ENCODE measurements around the gene NMNAT3. TPM values are rescaled to one million over a fixed set of nuclear protein-coding genes. Genes with fewer than 3 reads are reported as not detected.

Gene NMNAT3
- total and polyA plus RNA-seq, 9 donors: 2.0 to 5.8 (median 4.5) TPM

DNA sequence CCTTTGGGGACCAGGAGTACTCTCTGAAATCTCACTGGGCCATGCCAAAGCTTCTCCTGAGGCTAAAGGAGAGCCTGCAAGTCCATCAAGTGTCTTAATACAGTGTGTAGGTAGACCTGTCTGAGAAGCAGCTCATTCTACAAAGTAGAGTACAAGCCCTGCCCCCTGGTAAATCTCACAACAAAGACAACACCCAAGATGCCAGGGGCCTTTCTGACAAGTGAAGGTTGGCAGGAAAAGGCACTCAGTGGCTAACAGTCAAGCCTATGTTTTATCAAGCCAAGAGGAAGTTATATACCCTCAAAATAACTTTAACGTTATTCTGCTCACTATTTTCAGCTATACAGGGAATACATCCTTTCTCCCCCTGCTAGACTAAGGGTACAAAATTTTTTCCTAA is 58.3 kb downstream of the NMNAT3 start:
- H3K9me3 ChIP-seq (replicated peaks; ENCODE audit: control insufficient read depth, low read depth, low read length): no peaks in the 10 kb centered on the region
- H3K27me3 ChIP-seq (ENCODE audit: control insufficient read depth, insufficient read depth, low read length): no peaks in the 10 kb centered on the region
- WGBS (ENCODE audit: insufficient coverage): no CpG with 5 or more reads among the region's 1 CpG
- DNase-seq: no peak
- no peaks in the 10 kb centered on the region for H3K4me1 ChIP-seq (ENCODE audit: control insufficient read depth, insufficient read depth, low read length)
- H3K4me3 ChIP-seq (ENCODE audit: low read length): no peak overlapping the region
- no peak overlapping the region for H3K27ac ChIP-seq (ENCODE audit: low read length)
- H3K36me3 ChIP-seq (ENCODE audit: control insufficient read depth, insufficient read depth, low read length): no peaks in the 10 kb centered on the region

- Histone ChIP-seq H3K36me3 (ENCODE audit: control insufficient read depth, insufficient read depth, low read length) (no peaks in the 10 kb centered on the region), H3K27ac (ENCODE audit: low read length) (no peak overlapping the region), H3K9me3 (replicated peaks; ENCODE audit: control insufficient read depth, low read depth, low read length) (no peaks in the 10 kb centered on the region), H3K27me3 (ENCODE audit: control insufficient read depth, insufficient read depth, low read length) (no peaks in the 10 kb centered on the region), H3K4me3 (ENCODE audit: low read length) (no peak overlapping the region), H3K4me1 (ENCODE audit: control insufficient read depth, insufficient read depth, low read length) (no peaks in the 10 kb centered on the region)
- WGBS (ENCODE audit: insufficient coverage): 80% methylated on average over 1 of the region's 3 CpGs
- DNase-seq: no peak
Measured at GRCh38 chr3:139617672-139618268, 60.0 kb downstream of the NMNAT3 start.

GRCh38 chr3:139611528-139611927 is 66.2 kb downstream of the NMNAT3 start:
- no peak overlapping the region for H3K27ac ChIP-seq (ENCODE audit: low read length)
- WGBS (ENCODE audit: insufficient coverage): 0% methylated on average over 1 of the region's 5 CpGs

GRCh38 chr3:139610886-139611285 is 66.9 kb downstream of the NMNAT3 start:
- WGBS (ENCODE audit: insufficient coverage): 0% methylated on average over 2 of the region's 4 CpGs
- H3K9me3 ChIP-seq (replicated peaks; ENCODE audit: control insufficient read depth, low read depth, low read length): no peaks in the 10 kb centered on the region
- no peaks in the 10 kb centered on the region for H3K4me1 ChIP-seq (ENCODE audit: control insufficient read depth, insufficient read depth, low read length)
- no peaks in the 10 kb centered on the region for H3K27me3 ChIP-seq (ENCODE audit: control insufficient read depth, insufficient read depth, low read length)
- no peak for DNase-seq
- H3K27ac ChIP-seq (ENCODE audit: low read length): no peak overlapping the region
- H3K4me3 ChIP-seq (ENCODE audit: low read length): no peak overlapping the region
- no peaks in the 10 kb centered on the region for H3K36me3 ChIP-seq (ENCODE audit: control insufficient read depth, insufficient read depth, low read length)

More at GRCh38 chr3:139611528-139611927, 66.2 kb downstream of the NMNAT3 start:
- Histone ChIP-seq H3K4me1 (ENCODE audit: control insufficient read depth, insufficient read depth, low read length) (no peaks in the 10 kb centered on the region), H3K36me3 (ENCODE audit: control insufficient read depth, insufficient read depth, low read length) (no peaks in the 10 kb centered on the region), H3K9me3 (replicated peaks; ENCODE audit: control insufficient read depth, low read depth, low read length) (no peaks in the 10 kb centered on the region), H3K4me3 (ENCODE audit: low read length) (no peak overlapping the region), H3K27me3 (ENCODE audit: control insufficient read depth, insufficient read depth, low read length) (no peaks in the 10 kb centered on the region)
- DNase-seq: no peak

DNA sequence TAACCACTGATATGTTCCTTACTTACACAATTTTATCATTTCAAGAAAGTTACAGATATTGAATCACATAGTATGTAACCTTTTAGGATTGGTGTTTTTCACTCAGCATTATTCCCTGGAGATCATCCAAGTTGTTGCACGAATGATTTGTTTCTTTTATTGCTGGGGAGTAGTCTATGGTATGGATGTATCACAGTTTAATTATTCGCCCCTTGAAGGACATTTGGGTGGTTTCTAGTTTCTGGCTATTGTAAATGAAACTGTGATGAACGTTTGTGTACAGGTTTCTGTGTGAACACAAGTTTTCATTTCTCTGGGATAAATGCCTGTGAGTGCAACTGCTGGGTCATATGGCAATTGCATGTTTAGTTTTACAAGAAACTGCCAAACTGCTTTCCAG is 68.8 kb downstream of the NMNAT3 start:
- Histone ChIP-seq H3K36me3 (ENCODE audit: control insufficient read depth, insufficient read depth, low read length) (no peaks in the 10 kb centered on the region), H3K4me1 (ENCODE audit: control insufficient read depth, insufficient read depth, low read length) (no peaks in the 10 kb centered on the region), H3K27me3 (ENCODE audit: control insufficient read depth, insufficient read depth, low read length) (no peaks in the 10 kb centered on the region), H3K9me3 (replicated peaks; ENCODE audit: control insufficient read depth, low read depth, low read length) (no peaks in the 10 kb centered on the region), H3K4me3 (ENCODE audit: low read length) (no peak overlapping the region), H3K27ac (ENCODE audit: low read length) (no peak overlapping the region)
- WGBS (ENCODE audit: insufficient coverage): 62% methylated on average over 2 of the region's 3 CpGs
- DNase-seq: no peak

- Histone ChIP-seq H3K4me3 (ENCODE audit: low read length) (no peak overlapping the region), H3K4me1 (ENCODE audit: control insufficient read depth, insufficient read depth, low read length) (no peaks in the 10 kb centered on the region), H3K27me3 (ENCODE audit: control insufficient read depth, insufficient read depth, low read length) (no peaks in the 10 kb centered on the region), H3K9me3 (replicated peaks; ENCODE audit: control insufficient read depth, low read depth, low read length) (no peaks in the 10 kb centered on the region), H3K36me3 (ENCODE audit: control insufficient read depth, insufficient read depth, low read length) (no peaks in the 10 kb centered on the region), H3K27ac (ENCODE audit: low read length) (no peak overlapping the region)
- WGBS (ENCODE audit: insufficient coverage): 63% methylated on average over 2 of the region's 3 CpGs
- DNase-seq: no peak
Measured at GRCh38 chr3:139608108-139608380, 69.7 kb downstream of the NMNAT3 start.

GRCh38 chr3:139607257-139608107 is 70.3 kb downstream of the NMNAT3 start:
- H3K27me3 ChIP-seq (ENCODE audit: control insufficient read depth, insufficient read depth, low read length): no peaks in the 10 kb centered on the region
- no peak overlapping the region for H3K27ac ChIP-seq (ENCODE audit: low read length)
- H3K4me1 ChIP-seq (ENCODE audit: control insufficient read depth, insufficient read depth, low read length): no peaks in the 10 kb centered on the region
- H3K4me3 ChIP-seq (ENCODE audit: low read length): no peak overlapping the region
- no peak for DNase-seq
- no peaks in the 10 kb centered on the region for H3K36me3 ChIP-seq (ENCODE audit: control insufficient read depth, insufficient read depth, low read length)
- H3K9me3 ChIP-seq (replicated peaks; ENCODE audit: control insufficient read depth, low read depth, low read length): no peaks in the 10 kb centered on the region
- no CpG with 5 or more reads among the region's 2 CpGs for whole genome bisulfite sequencing (ENCODE audit: insufficient coverage)

DNA sequence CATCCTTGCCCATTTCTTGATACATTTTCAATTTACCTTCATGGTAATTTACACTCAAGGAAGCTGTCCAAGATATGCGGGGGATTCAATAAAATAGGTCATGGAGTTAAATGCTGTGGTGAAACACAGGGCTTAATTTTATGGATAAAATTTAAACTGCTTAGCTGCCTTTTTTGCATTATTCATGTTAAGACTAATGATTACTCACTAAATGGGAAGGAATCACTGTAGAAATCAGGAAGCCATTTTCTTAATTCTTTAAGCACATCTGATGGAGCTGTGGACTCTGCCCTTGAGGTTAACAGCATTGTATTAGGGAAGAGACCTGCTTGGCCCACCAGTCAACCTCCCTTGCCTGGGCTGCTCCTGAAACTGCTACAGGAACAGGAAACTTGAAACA is 75.8 kb downstream of the NMNAT3 start:
- no CpG with 5 or more reads among the region's 1 CpG for WGBS (ENCODE audit: insufficient coverage)
- no peak overlapping the region for H3K4me3 ChIP-seq (ENCODE audit: low read length)
- no peak for DNase-seq
- no peaks in the 10 kb centered on the region for H3K9me3 ChIP-seq (replicated peaks; ENCODE audit: control insufficient read depth, low read depth, low read length)
- H3K27me3 ChIP-seq (ENCODE audit: control insufficient read depth, insufficient read depth, low read length): no peaks in the 10 kb centered on the region
- H3K36me3 ChIP-seq (ENCODE audit: control insufficient read depth, insufficient read depth, low read length): no peaks in the 10 kb centered on the region
- H3K27ac ChIP-seq (ENCODE audit: low read length): no peak overlapping the region
- no peaks in the 10 kb centered on the region for H3K4me1 ChIP-seq (ENCODE audit: control insufficient read depth, insufficient read depth, low read length)

DNA sequence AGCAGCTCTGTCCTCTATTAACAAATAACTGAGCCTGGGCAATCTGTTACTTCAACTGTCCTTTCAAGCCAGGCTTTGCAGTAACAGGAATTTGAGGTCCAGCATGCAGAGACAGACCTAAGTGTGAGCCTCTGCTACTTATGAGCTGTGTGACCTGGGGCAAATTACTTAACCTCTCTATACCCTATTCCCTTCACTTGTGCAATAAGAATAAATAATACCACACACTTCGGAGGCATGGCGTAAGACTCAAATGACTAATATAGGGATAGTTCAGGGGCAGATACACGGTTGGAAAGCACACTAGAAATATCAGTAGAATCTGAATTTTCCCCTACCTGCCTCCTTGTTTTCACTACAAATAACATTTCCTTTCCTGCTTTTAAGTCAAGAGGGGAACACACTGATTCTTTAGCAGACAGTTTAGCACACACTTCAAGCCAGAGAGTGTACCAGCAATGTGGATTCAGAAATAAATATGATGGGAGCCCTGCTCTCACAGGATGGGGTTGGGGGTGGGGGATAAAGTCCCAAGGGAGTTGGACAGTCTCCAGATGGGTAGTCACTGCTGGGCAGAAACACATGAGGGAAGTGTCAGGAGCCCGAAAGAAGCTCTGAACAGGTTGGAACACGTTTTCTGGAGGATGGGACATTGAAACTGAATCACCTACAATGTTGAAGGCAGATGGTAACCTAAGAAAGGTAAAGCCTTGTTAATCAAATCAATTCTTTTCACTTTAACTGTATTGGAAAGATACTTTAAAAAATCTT is 76.4 kb downstream of the NMNAT3 start:
- Histone ChIP-seq H3K36me3 (ENCODE audit: control insufficient read depth, insufficient read depth, low read length) (no peaks in the 10 kb centered on the region), H3K27ac (ENCODE audit: low read length) (no peak overlapping the region), H3K27me3 (ENCODE audit: control insufficient read depth, insufficient read depth, low read length) (no peaks in the 10 kb centered on the region), H3K4me1 (ENCODE audit: control insufficient read depth, insufficient read depth, low read length) (no peaks in the 10 kb centered on the region), H3K9me3 (replicated peaks; ENCODE audit: control insufficient read depth, low read depth, low read length) (no peaks in the 10 kb centered on the region), H3K4me3 (ENCODE audit: low read length) (no peak overlapping the region)
- WGBS (ENCODE audit: insufficient coverage): 92% methylated on average over 2 of the region's 5 CpGs
- no peak for DNase-seq

DNA sequence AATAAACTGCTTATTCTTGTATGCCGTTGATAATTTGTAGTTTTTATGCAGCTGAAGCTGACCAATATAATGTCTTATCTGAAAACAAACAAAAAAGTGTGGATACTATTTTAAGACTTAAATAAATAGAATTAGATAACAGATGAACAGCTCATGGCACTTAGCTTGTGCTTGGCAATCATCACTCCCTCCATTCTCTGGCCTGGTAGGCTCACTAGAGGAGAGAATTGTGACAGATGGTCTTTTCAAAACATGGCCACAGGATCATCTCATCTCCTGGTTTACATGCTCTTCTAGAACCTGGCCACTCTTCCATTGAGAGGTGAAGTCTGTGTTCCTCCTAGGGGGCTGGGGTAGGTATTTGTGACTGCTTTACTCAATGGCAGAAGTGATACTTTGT is 79.8 kb downstream of the NMNAT3 start:
- no peaks in the 10 kb centered on the region for H3K36me3 ChIP-seq (ENCODE audit: control insufficient read depth, insufficient read depth, low read length)
- no peaks in the 10 kb centered on the region for H3K9me3 ChIP-seq (replicated peaks; ENCODE audit: control insufficient read depth, low read depth, low read length)
- no peak overlapping the region for H3K27ac ChIP-seq (ENCODE audit: low read length)
- H3K4me3 ChIP-seq (ENCODE audit: low read length): no peak overlapping the region
- DNase-seq: no peak
- H3K27me3 ChIP-seq (ENCODE audit: control insufficient read depth, insufficient read depth, low read length): no peaks in the 10 kb centered on the region
- WGBS (ENCODE audit: insufficient coverage): no CpG with 5 or more reads among the region's 1 CpG
- no peaks in the 10 kb centered on the region for H3K4me1 ChIP-seq (ENCODE audit: control insufficient read depth, insufficient read depth, low read length)
